BLaER1 treated with 17β-estradiol and CSF1 and Interleukin-3, amounts not matched to agents 10 nM and 100 nM (cell line): ENCODE measurements around the gene DIP2A.

Experiments used
- H3K27ac ChIP-seq, 11 experiments: shearing (Covaris generic); formaldehyde crosslinking; 2 replicates each; pipeline ENCODE4 v1.8.1; 2022
- H3K27me3 ChIP-seq, 11 experiments: shearing (Covaris generic); formaldehyde crosslinking; 2 replicates each; pipeline ENCODE4 v1.8.1; 2022
- H3K36me3 ChIP-seq, 11 experiments: shearing (Covaris generic); formaldehyde crosslinking; 2 replicates each; pipeline ENCODE4 v1.8.1; 2022
- H3K4me1 ChIP-seq, 10 experiments: shearing (Covaris generic); formaldehyde crosslinking; 2 replicates each; pipeline ENCODE4 v1.8.1; 2022
- H3K4me2 ChIP-seq, 11 experiments: shearing (Covaris generic); formaldehyde crosslinking; 2 replicates each; pipeline ENCODE4 v1.8.1; 2022
- H3K4me3 ChIP-seq, 10 experiments: shearing (Covaris generic); formaldehyde crosslinking; 2 replicates each; pipeline ENCODE4 v1.8.1; 2022
- H3K9ac ChIP-seq, 11 experiments: shearing (Covaris generic); formaldehyde crosslinking; 2 replicates each; pipeline ENCODE4 v1.8.1; 2022
- H3K9me3 ChIP-seq, 11 experiments: shearing (Covaris generic); formaldehyde crosslinking; replicated peaks in 1 of 11; 2 replicates each; pipeline ENCODE4 v1.8.1; 2022
- H4K20me1 ChIP-seq, 11 experiments: shearing (Covaris generic); formaldehyde crosslinking; 2 replicates each; pipeline ENCODE4 v1.8.1; 2022
- Cebpa-rat ChIP-seq, 11 experiments: shearing (Covaris generic); IDR thresholded peaks; 2 replicates each; pipeline ENCODE4 v1.8.1; 2022

DIP2A gene, protein sequence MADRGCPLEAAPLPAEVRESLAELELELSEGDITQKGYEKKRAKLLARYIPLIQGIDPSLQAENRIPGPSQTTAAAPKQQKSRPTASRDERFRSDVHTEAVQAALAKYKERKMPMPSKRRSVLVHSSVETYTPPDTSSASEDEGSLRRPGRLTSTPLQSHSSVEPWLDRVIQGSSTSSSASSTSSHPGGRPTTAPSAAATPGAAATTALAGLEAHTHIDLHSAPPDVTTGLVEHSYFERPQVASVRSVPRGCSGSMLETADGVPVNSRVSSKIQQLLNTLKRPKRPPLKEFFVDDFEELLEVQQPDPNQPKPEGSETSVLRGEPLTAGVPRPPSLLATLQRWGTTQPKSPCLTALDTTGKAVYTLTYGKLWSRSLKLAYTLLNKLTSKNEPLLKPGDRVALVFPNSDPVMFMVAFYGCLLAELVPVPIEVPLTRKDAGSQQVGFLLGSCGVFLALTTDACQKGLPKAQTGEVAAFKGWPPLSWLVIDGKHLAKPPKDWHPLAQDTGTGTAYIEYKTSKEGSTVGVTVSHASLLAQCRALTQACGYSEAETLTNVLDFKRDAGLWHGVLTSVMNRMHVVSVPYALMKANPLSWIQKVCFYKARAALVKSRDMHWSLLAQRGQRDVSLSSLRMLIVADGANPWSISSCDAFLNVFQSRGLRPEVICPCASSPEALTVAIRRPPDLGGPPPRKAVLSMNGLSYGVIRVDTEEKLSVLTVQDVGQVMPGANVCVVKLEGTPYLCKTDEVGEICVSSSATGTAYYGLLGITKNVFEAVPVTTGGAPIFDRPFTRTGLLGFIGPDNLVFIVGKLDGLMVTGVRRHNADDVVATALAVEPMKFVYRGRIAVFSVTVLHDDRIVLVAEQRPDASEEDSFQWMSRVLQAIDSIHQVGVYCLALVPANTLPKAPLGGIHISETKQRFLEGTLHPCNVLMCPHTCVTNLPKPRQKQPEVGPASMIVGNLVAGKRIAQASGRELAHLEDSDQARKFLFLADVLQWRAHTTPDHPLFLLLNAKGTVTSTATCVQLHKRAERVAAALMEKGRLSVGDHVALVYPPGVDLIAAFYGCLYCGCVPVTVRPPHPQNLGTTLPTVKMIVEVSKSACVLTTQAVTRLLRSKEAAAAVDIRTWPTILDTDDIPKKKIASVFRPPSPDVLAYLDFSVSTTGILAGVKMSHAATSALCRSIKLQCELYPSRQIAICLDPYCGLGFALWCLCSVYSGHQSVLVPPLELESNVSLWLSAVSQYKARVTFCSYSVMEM (N-terminal part only)

DNA sequence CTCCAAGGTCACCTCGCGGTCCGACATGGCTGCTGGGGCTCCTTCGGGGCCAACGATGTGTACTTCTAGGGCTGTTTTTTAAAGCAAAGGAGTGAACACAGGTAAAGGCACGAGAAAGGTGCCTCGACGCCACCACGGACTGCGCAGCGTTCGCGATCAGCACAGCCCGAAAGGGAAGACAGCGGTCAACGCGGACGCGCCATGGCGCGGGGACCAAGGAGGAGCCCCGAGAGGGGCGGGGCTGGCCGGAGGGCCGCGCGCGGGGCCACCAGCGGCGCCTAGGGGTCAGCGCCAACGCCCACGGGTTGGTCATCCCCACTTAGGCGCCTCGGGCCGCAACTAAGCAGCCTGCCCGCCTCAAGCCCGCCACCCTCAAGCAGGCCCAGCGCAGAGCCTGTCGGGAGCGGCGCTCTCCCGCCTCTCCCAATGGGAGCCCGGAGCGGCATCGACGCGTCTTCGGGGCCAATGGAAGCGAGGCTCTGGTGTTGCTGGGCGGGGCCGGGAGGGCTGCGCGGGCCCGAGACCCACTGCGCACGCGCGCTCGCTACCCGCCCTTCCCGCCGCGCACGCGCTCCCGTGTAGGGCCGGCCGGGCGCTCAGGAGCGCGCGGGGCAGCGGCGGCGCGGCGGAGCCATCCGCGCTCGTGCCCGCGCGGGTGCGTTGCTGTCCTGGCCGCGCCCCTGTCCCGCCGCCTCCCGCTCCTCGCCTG lies at the start of gene DIP2A:
DIP2A (plus strand) TSS at position 577 of the 709 bp plus-strand sequence. CDS start 241 bp downstream, outside the sequence.
- peak within 1 kb of the TSS; percentile 90 to 100 (median 97) for H3K4me2 ChIP-seq
- H3K27me3 ChIP-seq: no peaks in the 10 kb centered on the region
- peak within 1 kb of the TSS; percentile 92 to 99 (median 97) for H3K9ac ChIP-seq
- no peaks in the 10 kb centered on the region for H3K9me3 ChIP-seq
- no peak for TF ChIP-seq Cebpa-rat (IDR thresholded peaks at IDR 0.05)
- H3K27ac ChIP-seq: peak within 1 kb of the TSS; percentile 91 to 99 (median 97)
- peaks cover 25 to 66% (median 34%) of the 10 kb centered on the region in 10 experiments for H3K4me1 ChIP-seq
- H4K20me1 ChIP-seq: peaks cover 0 to 42% (median 23%) of the 10 kb centered on the region in 11 experiments; a peak in 16 of 22 replicates
- H3K4me3 ChIP-seq: peak within 1 kb of the TSS; percentile 68 to 94 (median 86)
- peaks cover 9 to 49% (median 41%) of the 10 kb centered on the region in 11 experiments; a peak in 21 of 22 replicates for H3K36me3 ChIP-seq

DNA sequence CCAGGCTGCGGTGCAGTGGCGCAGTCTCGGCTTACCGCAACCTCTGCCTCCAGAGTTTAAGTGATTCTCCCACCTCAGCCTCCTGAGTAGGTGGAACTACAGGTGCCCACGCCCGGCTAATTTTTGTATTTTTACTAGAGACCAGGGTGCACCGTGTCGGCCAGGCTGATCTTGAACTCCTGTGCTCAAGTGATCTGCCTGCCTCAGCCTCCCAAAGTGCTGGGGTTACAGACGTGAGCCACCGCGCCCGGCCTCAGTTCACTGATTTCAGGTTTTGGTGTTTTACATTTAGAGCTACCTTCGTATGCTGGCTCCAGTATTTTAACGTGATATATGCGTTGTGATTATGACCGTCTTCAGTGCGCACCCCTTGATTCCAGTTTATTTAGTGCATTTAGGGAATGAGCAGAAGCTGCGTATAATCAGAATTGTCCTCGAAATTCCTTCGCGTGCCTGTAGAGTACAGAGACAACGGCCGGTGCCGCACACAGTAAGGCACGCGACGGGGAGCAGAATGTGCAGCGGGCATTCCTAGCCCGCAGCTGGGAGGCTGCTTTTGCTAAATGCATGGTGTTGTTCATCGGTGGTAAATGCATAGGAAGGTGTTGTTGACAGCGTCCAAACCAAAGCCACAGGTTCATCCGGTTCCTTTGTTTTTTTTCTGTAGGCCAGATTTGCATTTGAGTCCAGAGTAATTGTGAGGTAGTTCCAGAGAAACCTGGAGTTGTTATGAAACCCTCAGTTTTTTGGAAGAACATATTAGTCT lies 48.9 kb upstream of the DIP2A start:
- Histone ChIP-seq H3K9me3 (no peaks in the 10 kb centered on the region), H3K4me2 (no peak overlapping the region), H4K20me1 (peaks cover 0 to 20% (median 0%) of the 10 kb centered on the region in 11 experiments; a peak in 5 of 22 replicates), H3K9ac (no peak overlapping the region), H3K4me3 (no peak overlapping the region), H3K27me3 (no peaks in the 10 kb centered on the region), H3K36me3 (peaks cover 32 to 74% (median 51%) of the 10 kb centered on the region in 11 experiments), H3K27ac (no peak overlapping the region), H3K4me1 (peaks cover 0 to 13% (median 10%) of the 10 kb centered on the region in 10 experiments; a peak in 11 of 20 replicates)
- TF ChIP-seq Cebpa-rat (IDR thresholded peaks at IDR 0.05): no peak

DNA sequence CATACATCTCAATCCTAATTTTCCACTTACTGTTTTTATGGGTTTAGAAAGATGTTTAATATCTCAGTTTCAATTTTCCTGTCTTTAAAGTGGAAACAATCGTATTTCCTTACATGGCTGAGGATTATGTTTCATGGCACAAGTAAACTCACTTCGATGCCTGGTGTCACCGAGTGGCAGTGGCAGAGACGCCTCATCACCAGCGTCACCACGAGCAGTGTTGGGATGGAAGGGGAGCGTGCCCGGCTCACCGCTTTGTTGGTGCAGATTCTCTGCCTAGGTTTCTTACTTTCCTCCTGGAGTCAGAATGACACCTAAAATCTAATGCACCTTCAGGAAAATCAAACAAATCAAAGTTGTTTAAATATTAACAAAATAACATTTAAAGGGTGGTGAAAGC lies 48.2 kb upstream of the DIP2A start:
- Histone ChIP-seq H3K4me3 (no peak overlapping the region), H3K27ac (no peak overlapping the region), H4K20me1 (peaks cover 0 to 20% (median 0%) of the 10 kb centered on the region in 11 experiments; a peak in 4 of 22 replicates), H3K9me3 (no peaks in the 10 kb centered on the region), H3K9ac (no peak overlapping the region), H3K4me2 (no peak overlapping the region), H3K36me3 (peaks cover 26 to 72% (median 46%) of the 10 kb centered on the region in 11 experiments), H3K4me1 (peaks cover 0 to 13% (median 10%) of the 10 kb centered on the region in 10 experiments; a peak in 11 of 20 replicates), H3K27me3 (no peaks in the 10 kb centered on the region)
- no peak for TF ChIP-seq Cebpa-rat (IDR thresholded peaks at IDR 0.05)

DNA sequence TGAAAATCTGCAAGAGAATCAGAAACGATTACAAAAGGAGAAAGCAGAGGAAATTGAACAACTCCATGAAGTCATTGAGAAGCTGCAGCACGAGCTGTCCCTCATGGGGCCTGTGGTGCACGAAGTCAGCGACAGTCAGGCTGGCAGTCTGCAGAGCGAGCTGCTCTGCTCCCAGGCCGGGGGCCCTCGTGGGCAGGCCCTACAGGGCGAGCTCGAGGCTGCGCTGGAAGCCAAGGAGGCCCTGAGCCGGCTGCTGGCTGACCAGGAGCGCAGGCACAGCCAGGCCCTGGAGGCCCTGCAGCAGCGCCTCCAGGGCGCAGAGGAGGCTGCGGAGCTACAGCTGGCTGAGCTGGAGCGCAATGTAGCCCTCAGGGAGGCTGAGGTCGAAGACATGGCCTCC lies 47.5 kb upstream of the DIP2A start:
- H3K27me3 ChIP-seq: no peaks in the 10 kb centered on the region
- H4K20me1 ChIP-seq: peaks cover 0 to 20% (median 0%) of the 10 kb centered on the region in 11 experiments; a peak in 4 of 22 replicates
- TF ChIP-seq Cebpa-rat (IDR thresholded peaks at IDR 0.05): no peak
- no peak overlapping the region for H3K27ac ChIP-seq
- no peak overlapping the region for H3K4me2 ChIP-seq
- H3K9ac ChIP-seq: no peak overlapping the region
- no peaks in the 10 kb centered on the region for H3K9me3 ChIP-seq
- H3K4me3 ChIP-seq: no peak overlapping the region
- H3K36me3 ChIP-seq: peaks cover 32 to 77% (median 52%) of the 10 kb centered on the region in 11 experiments
- H3K4me1 ChIP-seq: peaks cover 0 to 15% (median 11%) of the 10 kb centered on the region in 10 experiments; a peak in 14 of 20 replicates

DNA sequence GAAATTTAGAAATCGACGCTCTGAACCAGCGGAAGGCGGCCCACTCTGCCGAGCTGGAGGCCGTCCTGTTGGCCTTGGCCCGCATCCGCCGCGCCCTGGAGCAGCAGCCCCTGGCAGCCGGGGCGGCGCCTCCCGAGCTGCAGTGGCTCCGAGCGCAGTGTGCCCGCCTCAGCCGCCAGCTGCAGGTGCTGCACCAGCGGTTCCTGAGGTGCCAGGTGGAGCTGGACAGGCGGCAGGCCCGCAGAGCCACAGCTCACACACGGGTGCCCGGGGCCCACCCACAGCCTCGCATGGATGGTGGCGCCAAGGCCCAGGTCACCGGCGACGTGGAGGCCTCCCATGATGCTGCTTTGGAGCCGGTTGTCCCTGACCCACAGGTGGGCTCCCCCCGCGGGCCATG lies 47.0 kb upstream of the DIP2A start:
- Histone ChIP-seq H3K27me3 (no peaks in the 10 kb centered on the region), H3K4me1 (peaks cover 0 to 19% (median 15%) of the 10 kb centered on the region in 10 experiments; a peak in 16 of 20 replicates), H3K9ac (no peak overlapping the region), H4K20me1 (peaks cover 0 to 20% (median 0%) of the 10 kb centered on the region in 11 experiments; a peak in 5 of 22 replicates), H3K36me3 (peaks cover 37 to 82% (median 54%) of the 10 kb centered on the region in 11 experiments), H3K4me2 (no peak overlapping the region), H3K4me3 (no peak overlapping the region), H3K27ac (no peak overlapping the region), H3K9me3 (no peaks in the 10 kb centered on the region)
- no peak for TF ChIP-seq Cebpa-rat (IDR thresholded peaks at IDR 0.05)

DNA sequence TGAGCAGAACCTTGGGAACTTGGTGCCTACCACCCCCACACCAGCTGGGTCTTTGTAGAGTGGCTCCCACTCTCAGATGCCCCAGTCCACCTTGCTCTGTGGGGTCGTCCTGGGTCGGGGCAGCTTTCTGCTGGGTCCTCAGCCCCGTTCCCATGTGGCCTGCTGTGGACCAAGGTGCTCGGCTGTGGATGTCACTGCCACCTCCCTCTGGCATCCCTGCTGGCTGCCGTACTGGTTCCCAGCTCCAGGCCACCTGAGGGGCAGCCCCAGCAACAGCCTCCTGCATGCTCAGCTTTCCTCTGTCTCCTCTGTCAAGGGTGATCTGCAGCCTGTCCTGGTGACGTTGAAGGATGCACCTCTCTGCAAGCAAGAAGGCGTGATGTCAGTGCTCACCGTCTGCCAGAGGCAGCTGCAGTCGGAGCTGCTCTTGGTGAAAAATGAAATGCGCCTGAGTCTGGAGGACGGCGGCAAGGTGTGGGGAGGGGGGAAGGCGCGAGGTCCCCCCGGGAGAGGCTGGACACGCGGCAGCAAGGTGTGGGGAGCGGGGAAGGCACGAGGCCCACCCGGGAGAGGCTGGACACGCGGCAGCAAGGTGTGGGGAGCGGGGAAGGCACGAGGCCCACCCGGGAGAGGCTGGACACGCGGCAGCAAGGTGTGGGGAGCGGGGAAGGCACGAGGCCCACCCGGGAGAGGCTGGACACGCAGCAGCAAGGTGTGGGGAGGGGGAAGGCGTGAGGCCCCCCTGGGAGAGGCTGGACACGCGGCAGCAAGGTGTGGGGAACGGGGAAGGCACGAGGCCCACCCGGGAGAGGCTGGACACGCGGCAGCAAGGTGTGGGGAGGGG lies 45.9 kb upstream of the DIP2A start:
- no peak for TF ChIP-seq Cebpa-rat (IDR thresholded peaks at IDR 0.05)
- Histone ChIP-seq H3K36me3 (peaks cover 37 to 83% (median 56%) of the 10 kb centered on the region in 11 experiments), H4K20me1 (peaks cover 0 to 20% (median 0%) of the 10 kb centered on the region in 11 experiments; a peak in 5 of 22 replicates), H3K9ac (no peak overlapping the region), H3K27ac (no peak overlapping the region), H3K9me3 (no peaks in the 10 kb centered on the region), H3K27me3 (no peaks in the 10 kb centered on the region), H3K4me3 (no peak overlapping the region), H3K4me2 (no peak overlapping the region), H3K4me1 (peaks cover 0 to 26% (median 22%) of the 10 kb centered on the region in 10 experiments; a peak in 16 of 20 replicates)

DNA sequence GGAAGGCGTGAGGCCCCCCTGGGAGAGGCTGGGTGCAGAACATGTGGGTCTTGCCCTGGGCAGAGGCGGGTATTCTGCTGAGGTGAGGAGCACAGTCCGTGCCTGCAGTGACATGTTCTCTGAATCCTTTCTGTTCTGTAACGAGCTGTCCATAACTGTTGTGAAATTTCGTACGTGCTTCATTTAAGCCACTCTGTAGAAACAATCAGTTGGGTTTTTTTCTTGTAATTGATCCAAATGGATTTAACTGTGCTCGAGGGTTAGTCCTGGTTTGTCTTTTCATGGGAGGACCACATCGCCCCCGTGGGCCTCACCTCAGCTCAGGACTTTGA lies 45.4 kb upstream of the DIP2A start:
- no peak overlapping the region for H3K4me3 ChIP-seq
- H3K27me3 ChIP-seq: no peaks in the 10 kb centered on the region
- no peak for TF ChIP-seq Cebpa-rat (IDR thresholded peaks at IDR 0.05)
- no peaks in the 10 kb centered on the region for H3K9me3 ChIP-seq
- peaks cover 35 to 83% (median 60%) of the 10 kb centered on the region in 11 experiments for H3K36me3 ChIP-seq
- H3K27ac ChIP-seq: no peak overlapping the region
- no peak overlapping the region for H3K4me2 ChIP-seq
- H3K4me1 ChIP-seq: peaks cover 0 to 20% (median 17%) of the 10 kb centered on the region in 10 experiments; a peak in 16 of 20 replicates
- peaks cover 0 to 20% (median 0%) of the 10 kb centered on the region in 11 experiments; a peak in 5 of 22 replicates for H4K20me1 ChIP-seq
- H3K9ac ChIP-seq: no peak overlapping the region
